Cardiac muscle cell (in vitro differentiated cells and primary cell): ENCODE results near the gene SLC6A4. TPM values are rescaled to one million over a fixed set of nuclear protein-coding genes. Genes with fewer than 3 reads are reported as not detected.

Experiments used
- DNase-seq, 2 donors: peaks; one replicate each; pipeline versions ENCODE4 v3.0.0 to v3.0.0-alpha.2; 2010 to 2017; ENCODE audit warnings: low read depth in 1 of 2, low spot score in 1 of 2
- H3K27ac ChIP-seq: fragments of 200-600 bp; sonication (generic); 2 replicates; pipeline ENCODE4 v1.5.1; 2016
- H3K27me3 ChIP-seq: fragments of 200-600 bp; sonication (generic); 2 replicates; pipeline ENCODE4 v1.6.0; 2016; ENCODE audit warnings: control low read depth
- H3K36me3 ChIP-seq: fragments of 200-600 bp; sonication (generic); 2 replicates; pipeline ENCODE4 v1.5.1; 2016; ENCODE audit warnings: control low read depth
- H3K4me1 ChIP-seq: fragments of 200-600 bp; sonication (generic); 2 replicates; pipeline ENCODE4 v1.8.1; 2017; ENCODE audit warnings: low read depth, mild to moderate bottlenecking, mixed run types
- H3K4me3 ChIP-seq: fragments of 200-600 bp; sonication (generic); 2 replicates; pipeline ENCODE4 v1.5.1; 2016; ENCODE audit warnings: mild to moderate bottlenecking
- H3K9me3 ChIP-seq: fragments of 200-600 bp; sonication (generic); 2 replicates; pipeline ENCODE4 v1.5.1; 2017; ENCODE audit warnings: low read depth, mild to moderate bottlenecking, control low read depth
- polyA plus RNA-seq: library from polyadenylated mRNA; unstranded; fragments of >200 nt; fragmentation: Nextera tagmentation; extraction: Ambion mirVana; gene quantifications from 2 replicates; pipeline ENCODE4 v1.2.1, GENCODE V29; 2016
- total RNA-seq: library from RNA; depleted of rRNA; stranded (reverse); fragments of >200 nt; gene quantifications from 2 replicates; pipeline ENCODE4 v1.2.3, GENCODE V29; 2016
- TF ChIP-seq, protein P1 (sequence below): IDR thresholded peaks from 2 replicates; pipeline ENCODE4 v1.5.1; 2012; ENCODE audit warnings: low read depth, mild to moderate bottlenecking, low read length

The SLC6A4 gene
- total and polyA plus RNA-seq, 2 experiments from 2014 or later: 0.36 TPM; not detected in 1

DNA sequence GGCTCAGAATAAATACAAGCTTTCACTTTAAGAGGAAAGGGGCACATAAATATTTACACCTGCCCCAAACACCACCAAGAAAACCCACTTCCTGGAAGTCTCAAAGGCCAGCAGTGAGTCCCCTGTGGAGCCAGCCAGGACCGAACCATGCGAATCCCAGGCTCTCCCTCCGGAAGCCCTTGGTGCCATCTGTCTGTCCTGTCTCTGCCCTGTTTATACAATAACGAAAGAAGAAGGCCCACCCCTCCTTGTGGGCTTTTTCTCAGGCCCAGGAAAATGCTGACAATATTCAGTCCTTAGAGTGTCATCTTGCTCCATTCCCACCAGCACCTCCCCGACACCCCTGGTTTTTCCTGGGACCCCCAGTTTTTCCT, 3.6 kb upstream of the SLC6A4 start:
- H3K4me1 ChIP-seq: peaks cover 4% of the 10 kb centered on the region
- TF ChIP-seq, protein P1, sequence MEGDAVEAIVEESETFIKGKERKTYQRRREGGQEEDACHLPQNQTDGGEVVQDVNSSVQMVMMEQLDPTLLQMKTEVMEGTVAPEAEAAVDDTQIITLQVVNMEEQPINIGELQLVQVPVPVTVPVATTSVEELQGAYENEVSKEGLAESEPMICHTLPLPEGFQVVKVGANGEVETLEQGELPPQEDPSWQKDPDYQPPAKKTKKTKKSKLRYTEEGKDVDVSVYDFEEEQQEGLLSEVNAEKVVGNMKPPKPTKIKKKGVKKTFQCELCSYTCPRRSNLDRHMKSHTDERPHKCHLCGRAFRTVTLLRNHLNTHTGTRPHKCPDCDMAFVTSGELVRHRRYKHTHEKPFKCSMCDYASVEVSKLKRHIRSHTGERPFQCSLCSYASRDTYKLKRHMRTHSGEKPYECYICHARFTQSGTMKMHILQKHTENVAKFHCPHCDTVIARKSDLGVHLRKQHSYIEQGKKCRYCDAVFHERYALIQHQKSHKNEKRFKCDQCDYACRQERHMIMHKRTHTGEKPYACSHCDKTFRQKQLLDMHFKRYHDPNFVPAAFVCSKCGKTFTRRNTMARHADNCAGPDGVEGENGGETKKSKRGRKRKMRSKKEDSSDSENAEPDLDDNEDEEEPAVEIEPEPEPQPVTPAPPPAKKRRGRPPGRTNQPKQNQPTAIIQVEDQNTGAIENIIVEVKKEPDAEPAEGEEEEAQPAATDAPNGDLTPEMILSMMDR: no peak
- H3K36me3 ChIP-seq: no peaks in the 10 kb centered on the region
- no peak overlapping the region for H3K4me3 ChIP-seq
- H3K27ac ChIP-seq: no peak overlapping the region
- peaks cover 72% of the 10 kb centered on the region for H3K27me3 ChIP-seq
- DNase-seq: no peak
- no peaks in the 10 kb centered on the region for H3K9me3 ChIP-seq

DNA sequence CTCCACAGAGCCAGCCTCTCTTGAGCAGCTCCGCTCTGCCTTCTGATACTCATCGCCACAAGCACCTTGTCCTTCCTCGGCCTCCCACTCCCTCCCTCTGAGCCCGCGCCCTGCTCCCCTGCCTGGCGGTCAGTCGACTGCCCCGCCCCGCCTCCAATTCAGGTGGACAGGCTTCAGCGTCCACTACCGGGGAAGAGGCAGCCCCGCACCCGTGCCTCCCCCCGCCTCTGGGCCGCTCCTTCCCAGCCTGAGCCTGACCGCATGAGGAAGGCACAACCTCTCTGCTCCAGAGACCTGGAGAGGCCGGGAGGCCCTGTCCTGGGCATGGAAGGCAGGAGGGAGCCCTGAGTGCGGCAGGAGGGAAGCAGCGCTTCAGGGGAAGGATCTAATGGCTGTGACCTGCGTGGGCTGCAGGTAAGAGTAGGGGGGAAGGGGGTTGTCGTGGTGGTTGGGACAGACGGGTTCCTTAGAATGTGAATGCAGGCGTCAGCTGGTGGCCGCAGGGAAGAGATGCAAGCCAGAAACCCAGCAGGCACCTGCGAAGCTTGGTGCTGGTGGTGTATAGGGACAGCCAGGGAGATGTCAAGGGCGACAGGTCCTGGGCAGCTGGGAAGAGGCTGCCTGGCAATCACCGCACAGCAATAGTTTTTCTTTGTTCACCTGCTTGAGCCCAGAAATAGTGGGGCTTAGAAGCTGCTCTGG, 3.0 kb upstream of the SLC6A4 start:
- H3K27me3 ChIP-seq: peaks cover 78% of the 10 kb centered on the region
- DNase-seq: peak in 1 of 2 donors; percentile 30
- no peak overlapping the region for H3K4me3 ChIP-seq

DNA sequence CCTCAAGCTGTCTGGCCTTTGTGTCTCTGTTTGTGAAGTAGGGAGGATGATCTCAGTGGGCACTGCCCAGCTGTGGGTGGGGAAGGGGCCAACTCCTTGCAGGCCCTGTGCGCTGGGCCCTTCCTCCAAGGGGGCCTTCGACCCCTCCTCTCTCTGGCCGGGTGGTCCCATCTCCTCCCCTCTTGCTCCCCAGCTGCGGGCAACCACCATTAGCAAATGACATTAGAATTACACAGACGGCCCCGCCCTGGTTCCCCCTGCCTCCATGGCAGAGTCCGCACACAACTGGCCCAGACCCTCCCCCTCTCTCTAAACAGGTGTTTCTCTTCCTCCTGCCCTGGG, 2.5 kb upstream of the SLC6A4 start:
- Histone ChIP-seq H3K27ac (no peak overlapping the region), H3K9me3 (no peaks in the 10 kb centered on the region), H3K36me3 (no peaks in the 10 kb centered on the region), H3K4me1 (peaks cover 4% of the 10 kb centered on the region), H3K4me3 (no peak overlapping the region), H3K27me3 (peaks cover 83% of the 10 kb centered on the region)
- TF ChIP-seq, protein P1: no peak
- no peak for DNase-seq

More for the DNA sequence above, 3.0 kb upstream of the SLC6A4 start:
- Histone ChIP-seq H3K4me1 (peaks cover 4% of the 10 kb centered on the region), H3K9me3 (no peaks in the 10 kb centered on the region), H3K27ac (no peak overlapping the region), H3K36me3 (no peaks in the 10 kb centered on the region)
- TF ChIP-seq, protein P1: no peak

DNA sequence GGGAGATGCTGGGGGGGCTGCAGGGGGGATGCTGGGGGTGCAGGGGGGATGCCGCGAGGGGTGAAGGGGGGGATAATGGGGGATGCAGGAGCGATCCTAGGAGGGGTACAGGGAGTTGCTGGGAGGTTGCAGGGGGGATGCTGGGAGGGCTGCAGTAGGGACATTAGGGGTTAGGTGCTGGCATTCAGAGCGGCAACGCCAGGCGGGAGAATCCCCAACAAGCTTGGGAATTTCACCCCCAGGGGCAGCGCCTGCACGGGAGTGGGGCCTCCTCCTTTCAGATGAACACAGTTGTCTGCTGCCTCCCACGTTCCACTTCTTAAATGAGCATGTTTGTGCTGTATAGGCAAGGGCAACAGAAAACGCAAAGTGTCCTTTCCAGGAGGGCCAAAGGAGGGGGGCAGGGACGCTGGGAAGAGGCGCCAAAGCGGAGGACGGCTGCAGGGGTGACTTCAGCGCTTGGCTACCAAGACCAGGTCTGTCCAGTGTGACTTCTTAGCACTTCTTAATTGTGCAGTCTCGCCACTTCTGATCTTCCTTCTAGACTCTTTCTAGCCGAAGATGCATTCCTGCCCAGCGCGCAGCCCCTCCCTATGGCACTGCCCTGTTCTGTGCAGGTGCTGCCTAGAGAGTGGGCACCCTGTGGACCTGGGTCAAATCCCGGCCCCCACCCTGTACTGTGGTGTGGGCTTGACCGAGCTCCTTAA, 2.0 kb upstream of the SLC6A4 start:
- DNase-seq: no peak
- H3K9me3 ChIP-seq: no peaks in the 10 kb centered on the region

DNA sequence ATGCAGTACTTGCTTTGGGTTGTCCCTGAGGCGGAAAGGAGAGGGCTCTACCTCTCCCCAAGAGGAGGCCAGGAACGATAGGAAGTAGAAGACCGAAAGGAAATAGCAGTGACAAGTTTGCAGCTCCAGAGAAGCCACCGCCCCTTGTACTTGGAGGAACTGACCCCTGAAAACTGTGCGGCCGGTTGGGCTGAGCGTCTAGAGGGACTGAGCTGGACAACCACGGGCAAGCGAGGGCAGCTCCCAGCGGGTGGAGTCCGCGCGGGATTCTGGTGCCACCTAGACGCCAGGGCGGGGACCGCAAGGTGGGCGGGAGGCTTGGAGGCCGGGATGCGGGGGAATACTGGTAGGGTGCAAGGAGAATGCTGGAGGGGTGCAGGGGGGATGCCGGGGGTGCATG, 1.3 kb upstream of the SLC6A4 start:
- peak; percentile 49 to 86 for DNase-seq
- no peaks in the 10 kb centered on the region for H3K9me3 ChIP-seq
- H3K4me3 ChIP-seq: no peak overlapping the region
- TF ChIP-seq, protein P1: peak; percentile 33
- no peak overlapping the region for H3K27ac ChIP-seq
- H3K36me3 ChIP-seq: no peaks in the 10 kb centered on the region
- H3K27me3 ChIP-seq: peaks cover 88% of the 10 kb centered on the region
- H3K4me1 ChIP-seq: peaks cover 4% of the 10 kb centered on the region

More for the DNA sequence above, 2.0 kb upstream of the SLC6A4 start:
- Histone ChIP-seq H3K27me3 (peaks cover 88% of the 10 kb centered on the region), H3K27ac (no peak overlapping the region), H3K4me3 (no peak overlapping the region), H3K4me1 (peaks cover 4% of the 10 kb centered on the region), H3K36me3 (no peaks in the 10 kb centered on the region)
- TF ChIP-seq, protein P1: no peak
